GM21529 (cell line): ENCODE measurements around the gene PLA2G2E.
"Not testable (repeated sequence)": the region's sequence is repeated elsewhere in the genome, so short reads cannot be mapped to it uniquely, and the experiment has no call there.

Source experiments
- ATAC-seq: cut with Tn5 transposase; IDR thresholded peaks from one replicate; pipeline ENCODE4 v1.9.1; 2021; ENCODE audit not compliant: unreplicated experiment

The PLA2G2E gene

GRCh38 chr1:19885821-19886220, 37.6 kb downstream of the PLA2G2E start:
- ATAC-seq = no peak

- ATAC-seq = no peak
Observed at GRCh38 chr1:19884312-19884711, 39.1 kb downstream of the PLA2G2E start.

- ATAC-seq = peak; percentile 89
Observed at GRCh38 chr1:19882111-19883071, 41.0 kb downstream of the PLA2G2E start, which contains the start of gene OTUD3. OTUD3 (plus strand) TSS chr1:19882395; CDS start chr1:19882514, 119 bp downstream.

- not testable (repeated sequence) for ATAC-seq
Observed at GRCh38 chr1:19880841-19881240, 42.6 kb downstream of the PLA2G2E start.

GRCh38 chr1:19879661-19880060, 43.8 kb downstream of the PLA2G2E start:
- no peak for ATAC-seq

- ATAC-seq = no peak
Observed at GRCh38 chr1:19879227-19879626, 44.2 kb downstream of the PLA2G2E start.

- ATAC-seq = no peak
Observed at GRCh38 chr1:19878637-19878985, 44.8 kb downstream of the PLA2G2E start.

GRCh38 chr1:19877821-19878636, 45.4 kb downstream of the PLA2G2E start:
- ATAC-seq = no peak

GRCh38 chr1:19877181-19877750, 46.2 kb downstream of the PLA2G2E start:
- no peak for ATAC-seq

- no peak for ATAC-seq
Observed at GRCh38 chr1:19872190-19872589, 51.2 kb downstream of the PLA2G2E start.
